Urothelium cell line (cell line): ENCODE results near the gene PYGO2.
"Not testable (repeated sequence)": the region's sequence is repeated elsewhere in the genome, so short reads cannot be mapped to it uniquely, and the experiment has no call there.

Source experiments
- DNase-seq: peaks from one replicate; pipeline ENCODE4 v3.0.0; 2011; ENCODE audit warnings: low spot score, mixed read lengths
- FAIRE-seq: peaks from 2 replicates; lab custom pipeline; 2011; peaks lifted over from hg19 to GRCh38; lab: Jason Lieb, UNC

Gene PYGO2

DNA sequence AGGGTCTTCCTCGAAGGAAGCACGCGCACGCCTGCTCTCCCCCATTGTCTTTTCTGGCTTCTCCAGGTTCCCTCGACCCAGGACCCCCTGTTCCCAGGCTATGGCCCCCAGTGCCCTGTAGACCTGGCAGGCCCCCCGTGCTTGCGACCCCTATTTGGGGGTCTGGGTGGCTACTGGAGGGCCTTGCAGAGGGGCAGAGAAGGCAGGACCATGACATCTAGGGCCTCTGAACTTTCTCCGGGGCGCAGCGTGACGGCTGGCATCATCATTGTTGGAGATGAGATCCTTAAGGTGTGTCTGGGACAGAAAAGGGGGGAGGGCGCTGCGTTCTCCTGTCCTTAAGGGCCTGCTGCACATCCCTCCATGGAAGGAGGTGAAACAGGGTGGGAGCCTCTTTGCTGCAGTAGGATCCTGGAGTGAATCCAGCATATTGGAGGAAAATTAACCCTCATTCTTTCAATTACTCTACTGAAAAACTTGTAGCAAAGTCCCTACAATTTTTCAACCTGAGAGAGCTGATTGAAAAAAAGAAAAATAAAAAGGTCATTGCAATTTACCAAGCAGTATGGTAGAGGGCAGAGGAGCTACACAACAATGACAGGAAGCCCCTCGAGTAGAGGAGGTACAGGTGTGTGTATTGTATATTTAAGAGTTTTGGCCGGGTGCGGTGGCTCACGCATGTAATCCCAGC is 22.3 kb upstream of the PYGO2 start:
- no peak for DNase-seq

GRCh38 chr1:154982897-154983648 is 21.5 kb upstream of the PYGO2 start, which contains the start of gene FLAD1:
Gene FLAD1, plus strand, starts transcription at chr1:154983344. Its CDS starts 351 bp downstream, at chr1:154983695.
- no peak for FAIRE-seq
- peak; percentile 96 for DNase-seq

More for the DNA sequence above, 22.3 kb upstream of the PYGO2 start:
- no peak for FAIRE-seq

- DNase-seq = no peak
- FAIRE-seq = no peak
These were observed 20.8 kb upstream of the PYGO2 start for GRCh38 chr1:154982341-154982740.

DNA sequence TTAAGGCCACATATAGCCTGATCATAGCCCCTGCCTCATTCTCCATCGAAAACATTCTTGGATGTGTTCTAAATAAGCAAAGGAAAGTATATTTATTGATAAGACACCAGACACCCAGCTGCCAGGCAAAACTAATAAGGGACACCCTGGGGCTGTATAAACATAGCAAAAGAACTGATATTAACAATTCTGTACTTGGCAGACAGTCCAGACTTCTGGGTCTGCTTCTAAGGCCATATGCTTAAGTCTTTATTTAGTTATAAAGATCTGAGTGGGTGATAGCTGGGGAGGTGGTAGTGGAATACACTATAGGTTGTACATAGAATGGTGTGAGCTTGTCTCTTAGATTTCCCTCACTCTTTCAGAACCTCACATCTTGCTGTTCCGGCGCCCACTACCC is 16.8 kb upstream of the PYGO2 start:
- FAIRE-seq (no peak), DNase-seq (no peak)

GRCh38 chr1:154977762-154978161 is 16.2 kb upstream of the PYGO2 start:
- not testable (repeated sequence) for DNase-seq, FAIRE-seq

DNA sequence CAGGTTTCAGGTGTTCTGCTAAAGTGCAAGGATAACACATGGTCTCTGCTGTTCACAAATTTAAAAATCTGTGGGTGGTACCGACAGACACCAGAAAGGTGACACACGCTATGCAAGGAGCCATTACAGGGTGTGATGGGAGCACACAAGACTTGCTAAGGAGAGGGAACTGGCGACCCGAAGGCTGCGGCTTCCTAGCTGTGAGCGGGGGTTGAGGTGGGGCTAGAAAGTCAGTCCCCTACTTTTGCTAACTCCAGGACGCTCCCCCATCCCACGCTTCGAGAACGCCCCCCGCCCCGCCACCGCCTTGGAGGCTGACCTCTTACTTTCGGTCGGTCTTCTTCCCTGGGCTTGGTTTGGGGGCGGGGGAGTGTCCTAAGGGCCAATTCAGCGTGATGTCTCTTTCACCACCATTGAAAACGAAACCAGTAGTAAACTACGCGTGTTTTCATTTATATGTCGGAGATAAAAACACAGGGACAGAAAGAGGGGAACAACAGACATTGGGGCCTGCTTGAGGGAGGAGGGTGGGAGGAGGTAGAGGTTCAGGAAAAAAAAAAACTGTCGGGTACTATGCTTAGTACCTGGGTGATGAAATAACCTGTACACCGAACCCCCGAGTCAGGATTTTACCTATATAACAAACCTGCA is 14.0 kb upstream of the PYGO2 start:
- DNase-seq = no peak
- FAIRE-seq = no peak

DNA sequence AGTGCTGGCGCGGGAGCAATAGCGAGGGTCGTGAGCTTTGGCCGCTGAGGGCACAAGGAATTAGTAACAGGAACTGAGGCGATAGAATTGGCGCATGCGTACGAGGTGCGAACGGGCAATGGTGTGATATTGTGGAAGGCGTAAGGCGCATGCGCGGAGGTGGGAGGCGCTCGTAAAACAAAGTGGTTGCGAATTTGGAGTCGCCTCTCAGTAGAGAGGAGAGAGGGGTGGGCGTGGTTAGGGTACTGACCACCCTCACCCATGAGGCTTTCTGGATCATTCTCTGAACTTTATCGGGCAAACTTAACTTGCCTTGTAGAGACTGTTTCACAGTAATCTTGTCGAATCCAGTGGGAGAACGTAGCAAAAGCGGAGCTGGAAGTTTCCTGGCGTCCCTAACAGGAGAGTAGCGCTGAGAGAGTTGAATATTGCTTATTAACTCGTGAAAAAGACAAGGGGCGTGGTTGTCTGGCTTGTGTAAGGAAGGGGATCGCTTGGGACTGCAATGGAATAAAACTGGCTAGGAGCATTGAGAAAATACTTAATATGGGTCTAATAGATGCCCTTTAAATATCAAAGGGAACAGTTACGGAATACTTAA is 13.3 kb upstream of the PYGO2 start:
- FAIRE-seq = no peak

GRCh38 chr1:154974102-154974807 is 12.7 kb upstream of the PYGO2 start, which contains the start of gene CKS1B:
Gene CKS1B, plus strand, starts transcription at chr1:154974681. Its CDS starts 65 bp downstream, at chr1:154974746.
- DNase-seq (peak; percentile 93), FAIRE-seq (peak; percentile 30)

More for the DNA sequence above, 13.3 kb upstream of the PYGO2 start:
- DNase-seq = peak; percentile 89

GRCh38 chr1:154973344-154974101 is 11.9 kb upstream of the PYGO2 start:
- FAIRE-seq (no peak), DNase-seq (peak; percentile 82)

DNA sequence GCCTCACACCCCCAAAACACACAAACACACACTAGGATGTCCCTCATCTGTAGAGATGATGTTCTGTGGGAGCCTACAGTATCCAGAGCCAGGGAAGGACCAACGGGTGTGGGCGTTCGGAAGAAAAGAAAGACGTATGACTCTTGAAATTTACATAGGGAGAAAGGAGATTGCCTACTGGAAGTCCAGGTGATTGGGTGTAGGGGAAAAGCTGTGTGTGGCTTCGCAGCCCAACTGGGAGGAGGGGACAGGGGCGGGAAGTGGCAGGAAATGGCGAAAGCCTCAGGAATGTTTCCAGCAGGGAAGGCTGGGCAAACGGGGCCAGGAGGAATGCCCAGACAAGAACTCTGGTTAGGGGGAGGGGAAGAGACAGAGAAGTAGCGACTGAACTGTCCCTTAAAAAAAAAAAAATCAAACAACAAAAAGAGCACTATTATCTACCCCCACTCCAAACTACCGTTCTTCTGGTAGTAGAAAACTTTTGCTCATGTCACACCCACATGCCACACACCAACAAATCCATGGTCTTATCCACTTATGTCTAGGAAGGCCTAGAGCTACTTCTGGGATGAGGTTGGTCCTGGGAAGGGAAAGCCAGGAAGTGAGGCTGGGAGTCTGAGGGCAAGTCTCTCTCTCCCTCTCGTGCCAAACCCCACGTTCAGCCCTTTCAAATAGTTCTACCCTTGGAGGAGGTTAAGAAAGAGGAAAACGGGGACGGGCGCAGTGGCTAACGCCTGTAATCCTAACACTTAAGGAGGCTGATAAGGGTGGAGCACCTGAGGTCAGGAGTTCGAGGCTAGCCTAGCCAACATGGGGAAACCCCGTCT is 11.1 kb upstream of the PYGO2 start:
- DNase-seq (peak; percentile 86), FAIRE-seq (no peak)

GRCh38 chr1:154972213-154972516 is 10.6 kb upstream of the PYGO2 start:
- no peak for DNase-seq
- FAIRE-seq = no peak

DNA sequence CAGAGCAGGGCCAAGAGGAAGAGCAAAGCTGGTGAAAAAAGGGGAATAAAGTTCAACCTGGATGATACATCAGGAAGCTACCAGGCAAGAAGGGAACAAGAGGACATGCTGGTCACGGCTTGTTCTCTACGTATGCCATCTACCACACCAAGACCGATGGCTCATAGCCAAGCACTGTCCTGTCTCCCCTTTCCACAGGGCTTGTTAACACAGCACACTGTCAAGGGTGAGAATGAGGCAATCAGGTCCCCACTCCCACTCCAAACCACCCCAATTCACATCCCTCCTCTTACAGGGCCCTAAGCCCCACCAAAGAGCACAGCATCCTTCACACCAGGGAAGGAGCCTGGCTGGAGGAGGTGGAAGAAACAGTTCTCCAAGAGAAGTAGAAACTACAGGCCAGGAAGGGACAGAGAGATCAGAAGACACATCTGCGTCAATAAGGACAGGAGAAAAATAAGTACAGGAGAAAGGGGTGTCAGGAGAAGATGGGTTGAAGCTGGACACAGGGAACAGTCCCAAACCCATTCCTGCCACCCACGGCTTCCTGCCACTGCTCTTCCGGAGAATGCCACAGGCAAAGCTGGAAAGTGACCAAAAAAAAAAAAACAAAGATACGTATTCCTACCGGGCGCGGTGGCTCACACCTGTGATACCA is 9.9 kb upstream of the PYGO2 start:
- no peak for DNase-seq
- FAIRE-seq = no peak

GRCh38 chr1:154970631-154971340 is 9.2 kb upstream of the PYGO2 start, which contains the start of gene SHC1:
Gene SHC1, minus strand, starts transcription at chr1:154970747. Its CDS starts 221 bp downstream, at chr1:154970526.
- DNase-seq (peak; percentile 93), FAIRE-seq (no peak)

GRCh38 chr1:154969860-154970452 is 8.4 kb upstream of the PYGO2 start:
- DNase-seq = no peak
- FAIRE-seq = no peak

DNA sequence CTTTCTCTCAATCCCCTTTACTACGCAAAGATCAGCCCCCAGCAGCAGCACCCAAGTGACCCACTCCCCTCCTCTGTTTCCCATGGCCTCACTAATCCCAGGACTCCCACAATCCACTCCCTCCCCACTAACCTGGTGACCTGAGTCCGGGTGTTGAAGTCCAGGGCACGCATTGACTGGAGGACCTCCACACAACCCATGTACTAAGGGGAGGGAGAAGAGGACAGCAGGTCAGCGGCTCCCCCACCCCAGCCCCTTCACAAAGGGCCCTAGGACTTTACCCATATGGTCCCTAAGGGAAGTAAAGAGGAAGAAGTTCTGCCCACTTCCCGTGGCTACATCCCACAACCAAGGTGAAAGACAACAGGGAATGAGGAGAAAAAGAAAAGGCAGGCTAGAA is 7.7 kb upstream of the PYGO2 start:
- DNase-seq (no peak), FAIRE-seq (no peak)

GRCh38 chr1:154968731-154969130 is 7.1 kb upstream of the PYGO2 start:
- FAIRE-seq (no peak), DNase-seq (no peak)

- FAIRE-seq = no peak
- DNase-seq = no peak
These were observed 5.9 kb upstream of the PYGO2 start for GRCh38 chr1:154967331-154967950.
